ENCODE data around the gene SPTBN4.

GRCh38 chr19:40608240-40608621, 141.4 kb downstream of the SPTBN4 start:
- TF ChIP-seq SIN3A (IDR thresholded peaks at IDR 0.05; ENCODE audit: borderline replicate concordance, low read depth, low read length): no peak
- no peak for TF ChIP-seq CTCF (IDR thresholded peaks at IDR 0.05)
- no peak for TF ChIP-seq RFX5 (IDR thresholded peaks at IDR 0.05; ENCODE audit: low read length)
- no peak for TF ChIP-seq FOXJ3 (CRISPR knock-in tag; IDR thresholded peaks at IDR 0.05)
- no peak for TF ChIP-seq POLR2AphosphoS5 (IDR thresholded peaks at IDR 0.05; ENCODE audit: low read depth, low read length)
- TF ChIP-seq, protein P1, sequence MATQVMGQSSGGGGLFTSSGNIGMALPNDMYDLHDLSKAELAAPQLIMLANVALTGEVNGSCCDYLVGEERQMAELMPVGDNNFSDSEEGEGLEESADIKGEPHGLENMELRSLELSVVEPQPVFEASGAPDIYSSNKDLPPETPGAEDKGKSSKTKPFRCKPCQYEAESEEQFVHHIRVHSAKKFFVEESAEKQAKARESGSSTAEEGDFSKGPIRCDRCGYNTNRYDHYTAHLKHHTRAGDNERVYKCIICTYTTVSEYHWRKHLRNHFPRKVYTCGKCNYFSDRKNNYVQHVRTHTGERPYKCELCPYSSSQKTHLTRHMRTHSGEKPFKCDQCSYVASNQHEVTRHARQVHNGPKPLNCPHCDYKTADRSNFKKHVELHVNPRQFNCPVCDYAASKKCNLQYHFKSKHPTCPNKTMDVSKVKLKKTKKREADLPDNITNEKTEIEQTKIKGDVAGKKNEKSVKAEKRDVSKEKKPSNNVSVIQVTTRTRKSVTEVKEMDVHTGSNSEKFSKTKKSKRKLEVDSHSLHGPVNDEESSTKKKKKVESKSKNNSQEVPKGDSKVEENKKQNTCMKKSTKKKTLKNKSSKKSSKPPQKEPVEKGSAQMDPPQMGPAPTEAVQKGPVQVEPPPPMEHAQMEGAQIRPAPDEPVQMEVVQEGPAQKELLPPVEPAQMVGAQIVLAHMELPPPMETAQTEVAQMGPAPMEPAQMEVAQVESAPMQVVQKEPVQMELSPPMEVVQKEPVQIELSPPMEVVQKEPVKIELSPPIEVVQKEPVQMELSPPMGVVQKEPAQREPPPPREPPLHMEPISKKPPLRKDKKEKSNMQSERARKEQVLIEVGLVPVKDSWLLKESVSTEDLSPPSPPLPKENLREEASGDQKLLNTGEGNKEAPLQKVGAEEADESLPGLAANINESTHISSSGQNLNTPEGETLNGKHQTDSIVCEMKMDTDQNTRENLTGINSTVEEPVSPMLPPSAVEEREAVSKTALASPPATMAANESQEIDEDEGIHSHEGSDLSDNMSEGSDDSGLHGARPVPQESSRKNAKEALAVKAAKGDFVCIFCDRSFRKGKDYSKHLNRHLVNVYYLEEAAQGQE (IDR thresholded peaks at IDR 0.05; ENCODE audit: low read depth, low read length): no peak
- no peak for TF ChIP-seq TAF1 (IDR thresholded peaks at IDR 0.05; ENCODE audit: borderline replicate concordance, low read depth, low read length)
- TF ChIP-seq EP300 (IDR thresholded peaks at IDR 0.05; ENCODE audit: borderline replicate concordance in 1 of 2, low read depth in 1 of 2, low read length in 1 of 2): no peak
- no peak for TF ChIP-seq JUND (IDR thresholded peaks at IDR 0.05)
